IPS-NIHi11 (cell line): Measurements from ENCODE around the gene RWDD4.

Experiments used
- DNase-seq: peaks from one replicate; pipeline ENCODE4 v3.0.0; 2012; ENCODE audit warnings: mixed read lengths, low spot score

RWDD4 gene

DNA sequence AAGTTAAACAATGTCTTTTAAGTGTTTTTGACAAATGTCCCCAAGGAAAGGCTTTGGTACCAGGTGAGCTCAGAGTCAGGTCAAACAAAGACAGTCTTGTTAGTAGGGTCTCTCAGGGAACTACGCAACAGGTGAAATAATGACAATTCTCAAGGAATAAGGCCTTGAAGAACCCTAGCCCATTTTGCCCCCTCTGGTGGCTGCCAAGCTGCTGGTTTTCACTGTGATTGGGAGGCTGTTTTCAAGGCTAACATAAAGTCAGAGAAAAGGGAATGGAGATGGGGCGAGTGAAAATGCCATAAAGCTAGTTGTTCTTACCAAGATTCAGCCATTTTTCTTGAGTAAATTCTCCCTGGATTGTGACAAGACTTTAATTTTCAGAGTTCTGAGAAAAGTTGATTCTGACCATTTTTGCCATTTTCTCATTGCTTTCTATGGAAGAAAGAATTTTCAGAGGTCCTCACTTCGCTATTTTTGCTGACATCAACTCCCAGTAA is 58.7 kb downstream of the RWDD4 start:
- peak; percentile 44 for DNase-seq

DNA sequence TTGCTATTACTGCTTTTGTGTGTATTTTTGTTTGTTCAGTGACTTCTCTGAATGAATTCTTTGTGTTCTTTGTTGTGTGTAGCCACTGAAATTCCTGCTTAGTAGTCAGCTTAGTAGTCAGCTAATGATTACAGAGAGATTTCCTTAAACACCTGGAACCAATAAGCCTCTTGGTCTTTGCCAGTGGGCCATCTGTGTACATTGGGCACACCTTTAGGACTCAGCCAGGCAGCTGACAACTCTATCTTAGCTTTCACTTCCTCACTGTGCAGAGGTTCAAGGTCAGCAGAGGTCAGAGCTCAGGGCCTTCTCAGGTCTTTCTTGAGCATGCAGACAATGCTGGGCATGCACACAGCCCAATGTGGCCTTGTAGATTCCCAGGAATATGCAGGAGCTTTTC is 59.3 kb downstream of the RWDD4 start:
- DNase-seq, result no peak

DNA sequence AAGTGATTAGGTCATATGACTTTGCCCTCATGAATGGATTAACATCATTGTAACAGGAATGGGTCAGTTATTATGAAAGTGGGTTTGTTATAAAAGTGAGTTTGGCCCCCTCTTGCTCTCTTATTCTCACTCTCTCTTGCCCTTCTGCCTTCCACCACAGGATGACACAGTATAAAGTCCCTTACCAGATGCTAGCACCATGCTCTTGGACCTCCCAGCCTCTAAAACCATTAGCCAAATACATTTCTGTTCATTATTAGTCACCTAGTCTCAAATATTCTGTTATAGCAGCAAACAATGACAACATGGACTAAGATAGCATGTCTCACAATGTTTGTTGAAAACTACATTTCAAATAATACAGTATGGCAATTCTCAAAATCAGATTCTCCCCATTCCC is 59.7 kb downstream of the RWDD4 start:
- DNase-seq, result no peak

DNA sequence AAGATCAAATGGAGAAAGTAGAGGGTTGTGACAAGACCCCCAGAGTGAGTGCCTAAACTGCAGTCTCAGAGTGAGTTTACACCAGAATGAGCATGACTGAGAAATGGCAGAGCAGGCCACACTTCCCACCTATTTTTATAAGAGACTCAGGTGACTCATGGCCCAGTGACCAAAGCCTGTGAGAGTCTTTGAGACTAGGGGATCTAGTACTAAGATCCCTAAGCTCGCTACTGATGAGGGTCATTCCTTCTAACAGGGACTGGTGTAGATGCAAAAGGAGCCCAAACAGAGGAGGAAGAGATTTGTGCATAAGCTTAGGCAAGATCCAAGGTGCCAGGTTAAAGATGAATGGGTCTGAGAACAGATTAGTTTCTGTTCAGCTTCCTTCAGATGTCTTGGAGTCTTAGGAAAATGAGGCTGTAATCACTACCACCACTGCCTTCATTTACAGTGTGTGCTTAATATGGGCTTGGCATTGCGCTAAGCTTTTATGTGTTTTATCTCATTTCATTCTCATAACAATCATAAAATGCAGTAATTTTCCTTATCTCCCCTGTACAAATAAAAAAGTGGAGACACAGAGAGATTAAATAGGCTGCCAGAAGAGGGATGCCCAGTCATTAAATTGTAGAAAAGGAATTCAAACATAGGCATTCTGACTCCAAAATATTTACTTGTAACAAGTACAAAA is 62.8 kb downstream of the RWDD4 start:
- no peak for DNase-seq

DNA sequence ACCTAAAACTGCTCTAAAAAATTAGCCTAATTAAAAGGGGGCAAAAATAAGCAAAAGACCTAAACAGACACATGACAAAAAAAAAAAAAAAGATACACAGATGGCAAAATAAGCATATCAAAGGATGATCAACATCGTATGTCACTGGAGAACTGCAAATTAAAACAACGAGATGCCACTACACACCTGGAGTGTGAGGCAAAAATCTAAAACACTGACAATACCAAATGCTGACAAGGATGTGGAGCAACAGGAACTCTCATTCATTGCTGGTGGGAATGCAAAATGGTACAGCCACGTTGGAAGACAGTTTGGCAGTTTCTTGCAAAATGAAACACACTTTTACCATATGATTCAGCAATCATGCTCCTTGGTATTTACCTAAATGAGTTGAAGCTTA is 64.2 kb downstream of the RWDD4 start:
- no peak for DNase-seq

DNA sequence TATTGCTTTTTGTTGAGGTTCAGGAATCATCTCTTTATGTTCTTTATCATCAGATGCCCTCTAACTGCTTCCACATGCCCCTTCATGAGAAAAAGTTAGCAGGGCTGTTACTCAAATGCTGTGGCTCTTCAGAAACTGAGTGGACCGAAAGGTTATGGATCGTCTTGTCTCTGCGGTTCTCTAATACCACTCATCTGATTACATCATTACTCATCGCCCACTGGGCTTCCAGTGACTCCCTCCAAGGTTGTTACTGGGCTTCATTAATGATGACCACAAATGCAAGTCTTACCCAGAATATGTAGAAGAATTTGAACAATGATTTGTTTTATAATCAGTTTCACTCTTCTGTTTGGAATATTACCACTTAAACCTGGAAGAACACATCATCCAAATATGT is 67.7 kb downstream of the RWDD4 start:
- DNase-seq, result no peak
